ENCODE data around the gene PRR29.
"Not testable (repeated sequence)": the region's sequence is repeated elsewhere in the genome, so short reads cannot be mapped to it uniquely, and the experiment has no call there.

The PRR29 gene

DNA sequence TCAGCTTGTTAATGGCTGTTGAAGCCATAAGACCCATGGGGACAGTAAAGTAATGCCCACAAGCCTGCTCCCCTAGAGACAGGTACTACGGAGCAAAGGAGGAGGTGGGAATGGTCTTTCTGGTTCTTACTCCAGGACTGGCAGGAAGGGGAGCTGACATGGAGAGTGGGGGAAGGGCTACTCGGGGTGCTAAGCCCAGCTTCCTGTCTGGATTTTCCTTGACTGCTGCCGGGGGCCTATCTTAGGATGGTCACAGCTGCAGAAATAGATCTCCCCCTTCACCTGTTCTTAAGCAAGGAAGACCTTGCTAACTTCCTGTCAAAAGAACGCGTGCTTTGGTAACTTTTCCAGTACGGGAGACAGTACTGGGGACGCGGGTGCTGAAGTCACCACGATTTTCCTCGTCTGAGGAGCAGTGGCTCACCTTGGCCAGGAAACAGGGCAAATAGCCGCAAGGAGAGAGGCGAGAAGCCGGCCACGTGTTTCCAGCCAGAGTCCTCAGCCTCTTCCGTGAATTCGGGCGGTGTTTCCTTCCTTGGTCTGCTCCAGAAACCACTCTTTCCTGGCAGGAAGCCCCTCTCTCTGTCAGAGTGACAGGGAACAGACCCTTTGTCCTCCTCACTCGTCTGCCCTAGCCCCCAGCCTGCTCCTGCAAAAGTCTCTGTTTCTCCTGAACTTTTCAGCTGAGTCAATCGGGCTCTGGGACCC, 656 bp upstream of the PRR29 start:
- DNase-seq (ENCODE audit: low spot score) = no peak

DNA sequence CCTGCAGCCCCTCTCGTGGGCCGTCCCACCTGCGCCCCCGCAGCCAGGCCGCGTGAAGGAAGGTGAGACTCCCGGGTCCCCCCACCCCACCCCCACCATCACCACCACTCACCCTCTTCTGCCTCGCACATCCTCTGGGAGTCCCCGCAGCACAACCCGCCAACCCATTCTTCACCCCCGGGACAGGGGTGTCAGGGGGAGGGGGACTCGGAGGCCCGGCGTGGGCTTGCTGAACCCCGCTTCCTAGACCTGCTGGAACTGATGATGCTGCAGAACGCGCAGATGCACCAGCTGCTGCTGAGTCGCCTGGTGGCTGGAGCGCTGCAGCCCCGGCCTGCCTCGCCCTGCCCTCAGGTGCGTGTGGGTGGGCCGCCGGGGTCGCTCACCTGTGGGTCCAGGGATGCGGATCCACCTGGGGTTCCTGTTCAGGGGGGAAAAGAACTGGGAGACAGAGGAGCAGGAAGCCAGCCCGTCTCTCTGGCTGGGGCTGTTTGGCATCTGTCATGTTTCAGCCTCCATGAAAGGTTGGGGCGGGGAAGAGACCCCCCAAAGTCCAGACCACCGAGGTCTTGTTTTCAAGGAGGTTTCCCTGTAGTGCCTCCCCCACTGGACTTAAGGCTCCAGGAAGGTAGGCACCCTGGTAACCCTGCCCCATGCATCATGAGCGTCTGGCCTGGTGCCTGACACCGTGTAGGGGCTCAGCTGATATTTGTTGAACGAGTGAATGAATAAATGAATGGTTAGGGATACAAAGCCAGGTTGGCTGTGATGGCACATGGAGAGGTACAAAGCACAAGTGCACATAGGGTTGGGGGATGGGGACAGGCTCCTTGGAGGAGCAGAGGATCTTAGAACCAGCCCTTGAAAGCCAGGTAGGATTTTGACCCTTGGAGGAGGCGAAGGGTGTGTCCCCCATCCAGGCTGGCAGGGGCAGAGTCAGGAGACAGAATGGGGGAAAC, 849 bp downstream of the PRR29 start:
- DNase-seq (ENCODE audit: low spot score) = no peak

DNA sequence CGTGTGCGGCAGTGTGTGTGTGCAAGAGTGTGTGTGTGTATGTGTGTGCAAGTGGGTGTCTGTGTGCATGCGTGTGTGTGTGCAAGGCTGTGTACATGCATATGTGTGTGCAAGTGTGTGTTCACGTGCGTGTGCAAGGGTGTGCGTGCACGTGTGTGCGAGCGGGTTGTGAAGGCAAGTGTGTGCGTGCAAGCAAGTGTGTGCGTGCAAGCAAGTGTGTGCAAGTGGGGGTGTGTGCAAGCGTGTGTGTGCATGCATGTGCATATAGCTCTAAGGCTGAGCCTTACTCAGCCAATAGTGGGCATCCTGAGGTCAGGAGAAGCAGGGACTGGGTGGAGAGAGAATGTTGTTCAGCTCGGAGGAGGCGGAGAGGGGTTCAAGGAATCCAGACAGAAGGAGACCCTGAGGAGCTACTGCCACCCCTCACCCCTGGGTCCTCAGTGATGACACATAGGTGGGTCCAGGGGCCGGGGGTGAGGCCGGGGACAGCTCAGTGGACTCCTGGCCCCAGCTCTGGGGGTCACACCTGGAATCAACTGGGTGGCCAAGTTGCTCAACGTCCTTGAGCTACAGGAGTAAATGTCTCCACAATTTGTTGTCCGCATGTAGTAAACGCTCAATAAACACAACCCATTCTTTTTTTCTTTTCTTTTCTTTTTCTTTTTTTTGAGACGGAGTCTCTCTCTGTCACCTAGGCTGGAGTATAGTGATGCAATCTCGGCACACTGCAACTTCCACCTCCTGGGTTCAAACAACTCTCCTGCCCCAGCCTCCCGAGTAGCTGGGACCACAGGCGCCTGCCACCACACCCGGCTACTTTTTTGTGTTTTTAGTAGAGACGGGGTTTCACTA, 1.8 kb downstream of the PRR29 start:
- no peak for DNase-seq (ENCODE audit: low spot score)

GRCh38 chr17:64001091-64001579, 3.0 kb downstream of the PRR29 start:
- DNase-seq (ENCODE audit: low spot score) = no peak

DNA sequence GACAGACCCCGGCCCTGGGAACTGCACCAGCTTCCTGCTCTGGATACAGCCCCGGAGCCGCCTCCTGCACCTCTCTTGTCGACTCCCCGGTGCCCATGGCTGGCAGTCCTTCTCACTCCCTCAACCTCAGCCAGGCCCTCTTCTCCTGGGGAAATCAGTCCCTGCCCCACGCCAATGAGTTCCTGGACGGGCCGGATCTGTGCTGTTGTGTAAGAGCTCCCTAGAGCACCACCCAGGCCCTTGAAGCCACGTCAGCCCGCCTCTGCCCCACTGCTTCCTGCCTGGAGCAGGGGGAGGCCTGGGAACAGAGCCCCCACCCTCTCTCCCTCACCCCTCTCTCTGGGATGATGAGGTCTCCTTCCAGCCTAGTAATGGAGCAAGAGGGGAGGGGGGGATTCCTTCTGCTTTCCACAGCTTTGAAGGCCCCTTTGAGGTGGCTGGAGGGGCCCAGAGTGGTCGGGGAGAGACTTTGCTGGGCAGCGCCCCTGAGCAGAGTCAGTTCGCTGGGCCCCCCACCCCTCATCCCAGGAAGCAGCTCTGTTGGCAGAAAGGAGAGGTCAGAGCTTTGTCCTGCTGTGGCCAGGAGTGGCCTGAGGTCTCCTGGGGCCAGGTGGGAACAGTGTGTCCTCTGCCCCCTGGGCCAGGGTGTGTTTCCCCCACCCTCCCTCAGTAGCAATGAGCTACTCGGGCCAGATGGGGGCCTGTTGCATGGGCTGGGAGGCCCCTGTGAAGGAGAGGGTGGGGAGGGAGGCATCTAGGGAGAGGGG, 3.8 kb downstream of the PRR29 start:
- no peak for DNase-seq (ENCODE audit: low spot score)

DNA sequence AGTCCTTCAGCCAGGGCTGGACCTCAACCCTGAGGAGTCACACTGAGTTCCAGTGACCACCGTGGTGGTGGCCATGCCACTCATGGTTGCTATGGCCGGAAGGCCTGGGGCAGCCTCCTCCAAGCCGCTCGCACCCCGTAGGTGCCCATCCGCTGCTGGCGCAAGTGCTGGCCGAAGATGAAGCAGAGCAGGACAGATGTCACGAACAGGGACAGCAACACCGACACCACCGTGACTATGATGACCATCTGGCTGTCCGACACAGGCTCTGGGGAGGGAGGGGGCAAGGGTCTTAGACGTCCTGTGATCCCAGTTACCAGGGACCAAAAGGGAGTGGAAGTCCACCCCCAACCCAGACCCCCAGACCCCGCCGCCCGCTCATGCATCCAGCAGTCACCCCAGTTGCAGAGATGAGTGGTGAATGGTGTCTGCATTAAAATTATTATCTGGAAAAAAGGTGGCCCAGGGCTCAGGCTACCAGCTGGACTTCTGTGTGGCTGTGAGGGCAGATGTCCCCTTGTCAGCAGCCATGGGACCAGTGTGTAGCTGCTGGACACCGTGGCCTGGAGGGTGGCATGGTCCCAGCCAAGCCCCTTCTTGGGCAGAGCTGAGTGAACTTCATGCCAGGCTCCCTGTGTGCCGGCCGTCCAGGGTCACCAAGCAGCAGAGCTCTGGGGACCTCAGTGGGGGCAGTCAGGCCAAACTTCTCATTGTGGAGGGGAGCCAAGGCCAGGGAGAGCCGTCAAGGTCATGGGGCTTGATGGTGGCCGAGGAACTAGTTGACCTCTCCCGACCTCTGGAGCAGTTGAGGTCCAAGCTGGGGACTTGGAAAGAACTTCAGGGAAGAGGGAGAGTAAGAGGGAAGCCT, 4.7 kb downstream of the PRR29 start:
- DNase-seq (ENCODE audit: low spot score) = no peak

GRCh38 chr17:64003526-64004121, 5.5 kb downstream of the PRR29 start:
- DNase-seq (ENCODE audit: low spot score) = no peak

DNA sequence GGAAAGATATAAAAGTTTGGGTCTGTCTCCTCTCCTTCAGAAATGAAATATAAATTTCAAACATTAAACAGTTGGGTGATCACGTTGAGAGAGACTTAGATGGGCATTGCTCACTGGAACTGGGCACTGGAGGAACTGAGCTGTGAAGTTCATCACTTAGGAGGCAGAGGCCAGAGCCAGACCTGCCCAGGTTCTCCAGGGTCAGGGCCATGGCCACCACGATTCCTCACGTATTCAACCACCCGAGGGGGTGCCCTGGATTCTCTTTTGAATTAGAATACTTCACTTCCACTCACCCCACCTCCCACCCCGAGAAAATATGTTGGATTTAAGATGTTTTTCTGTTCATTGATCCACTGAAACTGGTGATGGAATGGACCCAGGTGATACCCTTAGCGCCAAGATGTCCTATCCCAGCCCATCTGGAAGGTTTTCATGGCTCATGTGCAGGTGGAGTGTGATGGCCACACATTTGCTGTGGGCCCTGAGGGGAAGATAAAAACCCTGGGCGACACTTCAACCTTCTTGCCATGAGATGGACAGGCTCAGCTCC, 6.1 kb downstream of the PRR29 start:
- no peak for DNase-seq (ENCODE audit: low spot score)

DNA sequence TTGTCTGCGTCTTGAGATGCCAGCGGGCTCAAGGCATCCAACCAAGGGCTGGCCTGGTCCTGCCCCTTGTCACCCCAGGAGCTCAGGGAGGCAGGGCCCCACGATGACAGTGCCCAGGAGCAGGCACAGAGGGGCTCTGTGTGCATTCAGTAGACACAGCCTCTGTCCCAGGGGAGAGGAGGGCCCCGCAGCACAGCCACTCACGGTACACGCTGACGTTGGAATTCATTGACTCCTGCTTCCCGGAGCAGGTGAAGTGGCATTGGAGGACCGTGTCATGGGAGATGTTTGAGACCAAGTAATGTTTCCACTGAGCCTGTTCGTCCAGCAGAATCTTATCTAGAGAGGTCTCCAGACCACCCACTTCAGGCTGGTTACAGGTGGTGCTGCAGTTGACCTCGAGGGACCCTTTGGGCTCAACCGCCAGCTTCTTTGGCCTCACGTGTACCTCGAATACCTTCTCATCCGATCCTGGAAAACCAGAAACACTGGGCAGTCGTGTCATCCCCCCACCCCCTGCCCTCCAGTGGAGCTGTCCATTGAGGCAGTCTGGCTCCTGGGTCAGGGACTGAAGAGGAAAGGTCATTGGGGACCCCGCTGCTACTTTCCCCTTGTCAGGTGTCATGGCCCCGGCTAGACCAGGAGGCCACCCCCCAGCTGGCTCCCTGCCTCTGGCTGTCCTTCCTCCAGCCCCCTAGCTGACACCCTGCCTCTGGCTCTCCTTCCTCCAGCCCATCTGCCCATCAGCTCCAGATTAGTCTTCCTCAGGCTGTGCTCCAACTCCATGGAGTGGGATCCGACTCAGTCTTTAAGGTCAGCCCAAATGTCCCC, 7.0 kb downstream of the PRR29 start:
- no peak for DNase-seq (ENCODE audit: low spot score)

GRCh38 chr17:64005734-64006167, 7.6 kb downstream of the PRR29 start:
- DNase-seq (ENCODE audit: low spot score) = no peak

GRCh38 chr17:64006361-64007088, 8.4 kb downstream of the PRR29 start:
- no peak for DNase-seq (ENCODE audit: low spot score)

DNA sequence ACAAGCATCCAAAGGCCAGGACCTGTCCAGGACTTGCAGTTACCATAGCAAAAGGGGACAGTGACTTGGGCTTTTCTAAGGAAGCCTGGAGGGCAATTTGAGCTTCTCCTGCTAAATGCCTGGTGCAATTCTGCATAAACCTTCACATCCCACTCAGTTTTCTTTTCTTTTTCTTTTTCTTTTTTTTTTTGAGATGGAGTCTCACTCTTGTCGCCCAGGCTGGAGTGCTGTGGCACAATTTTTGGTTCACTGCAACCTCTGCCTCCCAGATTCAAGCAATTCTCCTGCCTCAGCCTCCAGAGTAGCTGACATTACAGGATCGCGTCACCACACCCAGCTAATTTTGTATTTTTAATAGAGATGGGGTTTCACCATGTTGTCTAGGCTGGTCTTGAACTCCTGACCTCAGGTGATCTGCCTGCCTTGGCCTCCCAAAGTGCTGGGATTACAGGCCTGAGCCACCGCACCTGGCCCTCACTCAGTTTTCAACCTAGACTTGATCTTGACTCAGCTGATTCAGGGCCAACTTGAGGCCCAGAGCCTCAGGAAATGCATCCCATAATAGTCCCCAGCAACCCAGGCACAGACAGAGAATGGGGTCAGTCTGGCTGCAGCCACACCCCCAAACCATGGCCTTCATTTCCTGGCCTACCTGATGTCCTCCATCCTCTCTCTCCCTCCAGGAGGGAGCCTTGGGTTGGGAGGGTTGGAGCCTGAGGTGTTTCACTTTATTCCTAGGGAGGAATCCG, 9.1 kb downstream of the PRR29 start:
- not testable (repeated sequence) for DNase-seq (ENCODE audit: low spot score)

DNA sequence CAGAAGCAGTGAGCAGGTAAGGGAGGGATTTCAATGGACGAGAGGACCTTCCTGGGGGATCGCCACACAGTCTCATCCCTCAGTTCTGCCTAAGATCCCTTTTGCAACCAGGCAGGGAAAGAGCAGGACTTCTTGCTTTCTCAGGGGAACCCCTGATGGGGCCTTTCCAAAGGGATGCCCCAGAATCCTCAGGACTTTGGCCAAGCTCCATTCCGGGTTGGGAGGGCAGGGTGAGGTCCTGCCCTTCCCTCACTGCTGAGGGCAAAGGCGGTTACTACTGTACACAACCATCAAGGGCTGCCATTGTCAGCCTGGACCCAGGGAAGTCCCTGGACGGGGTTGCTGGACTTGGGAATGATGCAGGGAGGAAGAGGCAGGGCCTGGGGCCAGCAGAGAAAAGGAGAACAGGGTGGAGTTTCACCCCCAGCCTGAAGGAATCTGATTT, 9.7 kb downstream of the PRR29 start:
- no peak for DNase-seq (ENCODE audit: low spot score)

GRCh38 chr17:64008346-64008745, 10.2 kb downstream of the PRR29 start:
- no peak for DNase-seq (ENCODE audit: low spot score)

DNA sequence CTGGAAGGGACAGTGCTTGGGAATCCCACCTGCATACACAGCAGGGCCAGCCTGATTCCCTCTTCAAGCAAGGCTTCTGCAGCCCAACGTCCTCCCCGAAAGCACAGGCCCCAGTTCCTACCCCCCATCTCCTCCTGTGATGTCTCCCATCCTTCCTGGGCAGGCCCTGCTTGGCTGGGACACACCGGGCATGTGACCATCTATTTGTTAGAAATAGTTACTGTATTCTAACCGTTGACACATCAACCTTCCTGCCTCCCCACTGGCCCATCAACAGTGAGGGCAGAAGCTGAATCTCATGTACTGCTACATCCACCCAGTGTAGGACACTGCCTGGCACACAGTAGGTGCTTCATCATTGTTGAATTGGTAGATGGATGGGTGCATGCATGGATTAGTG, 10.7 kb downstream of the PRR29 start:
- DNase-seq (ENCODE audit: low spot score) = no peak

GRCh38 chr17:64009571-64010402, 11.6 kb downstream of the PRR29 start:
- no peak for DNase-seq (ENCODE audit: low spot score)

All from HuH-7 (cell line).